HG03175 (cell line): ENCODE data around the gene TBC1D7.
A peak's percentile ranks its signal among the peaks of the same experiment; 100 is the strongest.
"Not testable (repeated sequence)": the region's sequence is repeated elsewhere in the genome, so short reads cannot be mapped to it uniquely, and the experiment has no call there.

ENCODE experiments used
- ATAC-seq: cut with Tn5 transposase; IDR thresholded peaks from one replicate; pipeline ENCODE4 v1.9.1; 2021; ENCODE audit warnings: mild to moderate bottlenecking, moderate library complexity; ENCODE audit not compliant: unreplicated experiment

TBC1D7 gene

GRCh38 chr6:13326031-13326586 lies 2.2 kb downstream of the TBC1D7 start:
- not testable (repeated sequence) for ATAC-seq

- ATAC-seq, result no peak
These were observed 8.3 kb downstream of the TBC1D7 start for GRCh38 chr6:13319891-13320564.

- no peak for ATAC-seq
These were observed 9.5 kb downstream of the TBC1D7 start for GRCh38 chr6:13318821-13319220.

- ATAC-seq, result no peak
These were observed 12.4 kb downstream of the TBC1D7 start for GRCh38 chr6:13315896-13316295.

- no peak for ATAC-seq
These were observed 13.5 kb downstream of the TBC1D7 start for GRCh38 chr6:13314806-13315205.

GRCh38 chr6:13311155-13311554 lies 17.2 kb downstream of the TBC1D7 start:
- ATAC-seq, result no peak

GRCh38 chr6:13308332-13308731 lies 20.0 kb downstream of the TBC1D7 start:
- no peak for ATAC-seq

GRCh38 chr6:13307508-13307995 lies 20.8 kb downstream of the TBC1D7 start:
- ATAC-seq, result no peak

- no peak for ATAC-seq
These were observed 22.5 kb downstream of the TBC1D7 start for GRCh38 chr6:13305791-13306190.

- no peak for ATAC-seq
These were observed 23.0 kb downstream of the TBC1D7 start for GRCh38 chr6:13305288-13305687.

GRCh38 chr6:13304580-13305260 lies 23.6 kb downstream of the TBC1D7 start:
- ATAC-seq, result peak; percentile 35

GRCh38 chr6:13304101-13304500 lies 24.2 kb downstream of the TBC1D7 start:
- no peak for ATAC-seq

- ATAC-seq, result peak; percentile 50
These were observed 24.7 kb downstream of the TBC1D7 start for GRCh38 chr6:13303668-13304017.

GRCh38 chr6:13302751-13303667 lies 25.3 kb downstream of the TBC1D7 start:
- peak; percentile 79 for ATAC-seq

GRCh38 chr6:13302291-13302690 lies 26.0 kb downstream of the TBC1D7 start:
- no peak for ATAC-seq

- no peak for ATAC-seq
These were observed 27.4 kb downstream of the TBC1D7 start for GRCh38 chr6:13300643-13301590.

- ATAC-seq, result no peak
These were observed 28.4 kb downstream of the TBC1D7 start for GRCh38 chr6:13299918-13300317.

- ATAC-seq, result no peak
These were observed 28.9 kb downstream of the TBC1D7 start for GRCh38 chr6:13299403-13299821.

- ATAC-seq, result no peak
These were observed 29.9 kb downstream of the TBC1D7 start for GRCh38 chr6:13298446-13298845.

GRCh38 chr6:13297391-13297790 lies 30.9 kb downstream of the TBC1D7 start:
- no peak for ATAC-seq
